BJ (cell line): Measurements from ENCODE around the gene NAV2. TPM values are rescaled to one million over a fixed set of nuclear protein-coding genes. Genes with fewer than 3 reads are reported as not detected.
A peak's percentile ranks its signal among the peaks of the same experiment; 100 is the strongest.

ENCODE experiments used
- CTCF ChIA-PET: fragments of 350-600 bp; formaldehyde crosslinking; extraction: SDS; loops from one replicate; lab custom pipeline; 2021; ENCODE audit warnings: antibody characterized with exemption, inconsistent platforms; lab: Yijun Ruan, JAX
- POLR2A ChIA-PET: fragments of 300-600 bp; sonication (Branson Sonifier 250); formaldehyde crosslinking; extraction: SDS; loops from one replicate; lab custom pipeline; 2021; ENCODE audit warnings: antibody characterized with exemption; lab: Charles Lee
- DNase-seq: peaks from one replicate; pipeline ENCODE4 v3.0.0-alpha.2; 2011; ENCODE audit warnings: low read depth
- H3K27me3 ChIP-seq: 2 replicates; pipeline ENCODE4 v1.6.0; 2011; ENCODE audit warnings: low read length; ENCODE audit not compliant: control insufficient read depth, insufficient read depth
- H3K36me3 ChIP-seq: 2 replicates; pipeline ENCODE4 v1.5.1; 2011; ENCODE audit warnings: low read length; ENCODE audit not compliant: control insufficient read depth, insufficient read depth
- H3K4me3 ChIP-seq: 2 replicates; pipeline ENCODE4 v1.5.1; 2011; ENCODE audit warnings: low read depth, mild to moderate bottlenecking, control low read depth, low read length
- CTCF ChIP-seq: IDR thresholded peaks from 2 replicates; pipeline ENCODE4 v1.5.1; 2011; ENCODE audit warnings: low read depth, mild to moderate bottlenecking, control low read depth, inconsistent platforms, low read length, moderate library complexity; ENCODE audit not compliant: insufficient read depth
- polyA plus RNA-seq: library from polyadenylated mRNA; depleted of rRNA; stranded (reverse); fragments of >200 nt; gene quantifications from 2 replicates; pipeline ENCODE4 v1.2.3, GENCODE V29; 2011

The NAV2 gene
- polyA plus RNA-seq, 1 experiment = 6.1 TPM

DNA sequence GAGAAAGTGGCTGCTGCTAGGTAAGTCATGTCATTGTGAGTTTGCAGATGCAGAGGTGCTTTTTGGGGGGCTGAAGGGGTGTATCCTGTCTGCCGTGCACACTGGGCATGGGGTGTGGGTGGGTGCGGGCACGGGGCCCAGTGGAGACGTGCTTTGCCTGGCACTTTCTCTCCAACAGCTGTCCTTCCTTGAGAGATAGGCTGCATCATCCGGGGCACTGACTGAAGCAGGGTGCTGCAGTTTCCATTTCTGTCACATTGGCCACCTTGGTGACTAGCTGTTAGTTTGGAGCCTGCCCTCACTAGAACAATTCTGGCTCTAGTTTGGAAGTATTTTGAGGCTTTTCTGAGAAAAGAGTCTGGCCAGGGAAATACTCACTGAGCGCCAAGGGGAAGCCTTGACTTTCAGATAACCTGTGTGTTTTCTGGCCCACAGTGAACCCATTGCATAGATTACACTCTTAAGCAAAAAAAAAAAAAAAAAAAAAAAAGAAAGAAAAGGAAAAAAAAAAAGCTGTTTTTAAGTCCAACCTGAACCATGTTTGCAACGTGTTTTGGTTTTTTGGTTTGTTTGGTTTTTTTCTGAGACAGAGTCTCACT is 219.2 kb downstream of the NAV2 start:
- Histone ChIP-seq H3K36me3 (peaks cover 3% of the 10 kb centered on the region), H3K27me3 (no peaks in the 10 kb centered on the region), H3K4me3 (0 out of 2 replicates have a peak overlapping the region, but pooled peaks have one; percentile 3)
- no peak for TF ChIP-seq CTCF
- ChIA-PET POLR2A (interaction anchor here (1.0 kb wide), 1 partner anchor 13 kb away, joined by 4 read pairs; no protein-coding TSS in a partner anchor), CTCF (interaction anchor here (1.2 to 1.6 kb wide), 3 partner anchors 20 to 196 kb away, joined by 3 to 7 read pairs (median 3); no protein-coding TSS in a partner anchor)
- DNase-seq = no peak

- ChIA-PET POLR2A (no interaction called here), CTCF (interaction anchor here (0.8 to 3.5 kb wide), 12 partner anchors 9 to 199 kb away, joined by 3 to 20 read pairs (median 4); no protein-coding TSS in a partner anchor)
- Histone ChIP-seq H3K36me3 (peaks cover 3% of the 10 kb centered on the region), H3K27me3 (no peaks in the 10 kb centered on the region), H3K4me3 (no peak overlapping the region)
- DNase-seq = no peak
- TF ChIP-seq CTCF = no peak
These were observed 220.6 kb downstream of the NAV2 start for GRCh38 chr11:19933132-19933735.

GRCh38 chr11:19933801-19934488 is 221.3 kb downstream of the NAV2 start:
- CTCF ChIA-PET = interaction anchor here (0.8 to 3.5 kb wide), 13 partner anchors 9 to 199 kb away, joined by 3 to 20 read pairs (median 4); no protein-coding TSS in a partner anchor
- POLR2A ChIA-PET = no interaction called here
- Histone ChIP-seq H3K27me3 (no peaks in the 10 kb centered on the region), H3K4me3 (no peak overlapping the region), H3K36me3 (peaks cover 3% of the 10 kb centered on the region)
- TF ChIP-seq CTCF = no peak
- no peak for DNase-seq

DNA sequence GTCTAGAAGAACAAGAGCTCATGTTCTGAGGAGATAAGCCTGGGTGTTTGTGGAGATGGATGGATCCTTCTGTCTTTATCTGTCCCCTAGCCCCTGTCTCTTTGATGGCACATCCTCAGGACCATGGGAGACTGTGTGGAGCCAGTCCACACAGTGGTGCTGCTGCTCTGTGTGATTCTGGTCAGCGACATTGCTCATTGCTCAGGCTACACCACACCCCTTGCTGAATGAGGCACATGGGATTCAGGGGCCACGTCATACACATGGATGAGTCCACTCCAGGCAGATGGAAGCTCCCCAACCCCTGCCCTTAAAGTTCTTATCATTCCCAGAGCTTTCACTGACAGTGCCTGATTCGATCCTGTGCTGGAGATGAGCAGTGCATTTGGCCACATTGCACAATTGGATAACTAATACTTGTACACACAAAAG is 222.2 kb downstream of the NAV2 start:
- ChIA-PET CTCF (interaction anchor here (0.8 to 3.5 kb wide), 11 partner anchors 12 to 429 kb away, joined by 3 to 20 read pairs (median 7); partner anchors contain the start of gene HTATIP2), POLR2A (interaction anchor here (0.5 kb wide), 1 partner anchor 264 kb away, joined by 12 read pairs; no protein-coding TSS in a partner anchor)
- no peak for DNase-seq
- H3K27me3 ChIP-seq = no peaks in the 10 kb centered on the region
- TF ChIP-seq CTCF = no peak
- no peak overlapping the region for H3K4me3 ChIP-seq
- peaks cover 5% of the 10 kb centered on the region for H3K36me3 ChIP-seq
